Measurements from ENCODE around the gene TMEM196. TPM values are rescaled to one million over a fixed set of nuclear protein-coding genes. Genes with fewer than 3 reads are reported as not detected.
A peak's percentile ranks its signal among the peaks of the same experiment; 100 is the strongest.

The TMEM196 gene
- not detected for total RNA-seq

DNA sequence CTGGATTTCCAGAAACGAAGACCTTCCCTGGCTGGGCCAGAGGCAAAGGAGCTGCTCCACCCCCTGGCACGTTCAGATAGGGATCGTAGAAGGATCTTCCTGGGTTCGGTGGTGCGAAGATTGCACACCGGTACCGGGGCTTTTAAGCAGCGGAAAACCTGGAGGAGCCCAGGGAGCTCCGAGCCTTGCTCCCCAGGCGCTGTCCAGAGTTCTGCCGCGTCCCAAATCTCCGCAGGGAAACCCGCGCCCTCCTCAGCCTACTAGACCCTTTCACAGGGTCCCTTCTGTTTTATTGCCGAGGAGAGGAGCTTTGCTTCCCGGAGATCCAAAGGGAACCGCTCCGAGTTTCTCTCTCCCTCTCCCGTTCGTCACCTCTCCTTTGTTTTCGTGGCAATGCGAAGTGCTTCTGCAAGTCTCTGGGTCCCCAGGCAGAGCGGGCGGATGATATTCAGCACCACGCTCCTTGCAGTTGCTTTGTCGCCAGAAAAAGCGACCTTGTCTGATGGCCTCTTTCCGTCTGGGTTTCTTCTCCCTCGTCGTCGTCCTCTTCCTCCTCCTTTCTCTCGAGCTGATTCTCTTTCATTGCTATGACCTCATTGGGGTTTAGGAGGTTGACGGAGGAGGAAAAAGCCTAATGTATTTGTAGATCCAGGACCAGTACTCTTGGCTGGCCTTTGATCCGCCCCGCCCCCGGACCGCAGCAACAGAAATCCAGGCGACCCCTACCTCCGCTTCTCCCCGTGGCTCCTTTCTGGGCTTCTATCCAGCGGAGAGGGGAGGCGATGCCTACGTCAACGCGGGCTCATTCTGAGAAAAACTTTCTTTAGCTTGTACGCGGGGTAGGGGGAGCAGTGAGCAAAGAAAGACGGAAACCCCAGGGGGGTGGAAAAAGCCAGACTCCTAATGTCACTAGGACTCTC, at the start of gene TMEM196:
TSS of gene TMEM196 (minus strand) at position 777 of the 920 bp plus-strand sequence. CDS start 921 bp downstream, outside the sequence.
- DNase-seq: no peak

DNA sequence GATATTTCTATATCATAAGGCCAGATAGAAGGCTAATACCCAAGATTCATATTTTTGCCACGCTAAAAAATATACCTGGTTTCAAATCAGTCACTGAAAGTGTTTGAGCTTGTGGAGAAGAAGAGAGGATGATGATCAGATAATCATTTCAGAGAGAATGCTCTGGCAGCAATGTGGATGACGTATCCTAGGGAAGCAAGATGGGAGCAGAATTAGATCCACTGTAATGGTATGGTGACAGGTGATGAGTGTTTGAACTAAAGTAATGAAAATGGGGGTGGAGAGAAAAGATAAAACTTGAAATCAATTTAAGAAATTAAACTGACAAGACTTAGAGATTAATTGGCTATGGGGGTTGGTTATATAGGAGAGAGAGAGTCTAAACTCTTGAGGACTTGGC, 42.7 kb upstream of the TMEM196 start:
- no peak for DNase-seq

DNA sequence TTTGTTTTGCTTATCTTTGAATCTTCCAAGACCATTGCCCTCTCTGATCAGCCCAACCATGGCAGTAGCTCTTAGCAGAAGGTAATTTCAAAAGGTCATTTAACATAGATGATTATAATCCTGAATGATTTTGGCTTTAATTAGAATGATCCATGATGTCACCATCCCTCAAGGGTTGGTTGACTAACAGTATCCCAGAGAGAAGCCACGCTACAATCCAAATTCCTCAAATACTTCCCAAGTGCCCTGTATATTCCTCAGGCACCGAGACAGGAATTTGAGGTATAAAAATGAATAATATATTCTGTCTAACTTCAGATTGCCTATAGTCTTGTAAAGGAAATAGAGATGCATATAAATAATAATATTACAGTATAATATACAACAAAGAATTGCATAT, 42.1 kb upstream of the TMEM196 start:
- DNase-seq: no peak

DNA sequence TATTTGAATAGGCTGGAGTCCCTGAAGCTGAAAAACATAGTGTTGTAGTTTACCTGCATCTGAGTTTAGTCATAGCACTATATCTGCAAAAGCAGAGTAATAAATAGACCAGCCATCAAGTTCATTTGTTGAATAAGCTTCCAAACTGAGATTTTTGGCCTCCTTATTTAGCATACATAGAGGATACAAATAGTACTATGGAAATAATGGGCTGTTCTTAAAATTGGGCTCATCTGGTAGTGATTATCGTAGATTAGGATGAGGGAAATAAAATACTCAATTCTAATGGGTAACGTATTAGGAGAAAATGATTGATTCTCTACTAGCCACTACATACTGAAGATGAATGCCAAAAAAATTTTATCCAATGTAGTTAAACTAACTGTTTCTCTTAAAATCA, 41.4 kb upstream of the TMEM196 start:
- DNase-seq: no peak

DNA sequence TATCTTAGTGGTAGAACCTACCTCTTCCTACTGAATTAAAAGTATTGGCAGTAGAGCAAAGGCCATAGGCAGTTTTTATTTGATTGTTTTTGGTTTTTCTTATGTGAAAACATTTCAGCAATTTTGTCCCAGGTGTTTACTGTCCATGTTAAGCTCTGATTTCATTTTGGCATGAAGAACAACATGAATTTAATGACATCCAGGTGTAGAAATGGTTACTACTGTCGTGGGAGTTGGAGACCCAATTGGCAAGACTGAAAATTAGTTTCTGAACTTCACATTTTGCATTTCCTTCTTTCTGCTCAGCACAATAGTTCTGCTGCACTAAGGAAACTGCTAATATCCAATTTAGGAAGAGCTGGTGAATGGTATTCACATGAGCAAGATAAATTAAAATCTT, 38.0 kb upstream of the TMEM196 start:
- DNase-seq: no peak

DNA sequence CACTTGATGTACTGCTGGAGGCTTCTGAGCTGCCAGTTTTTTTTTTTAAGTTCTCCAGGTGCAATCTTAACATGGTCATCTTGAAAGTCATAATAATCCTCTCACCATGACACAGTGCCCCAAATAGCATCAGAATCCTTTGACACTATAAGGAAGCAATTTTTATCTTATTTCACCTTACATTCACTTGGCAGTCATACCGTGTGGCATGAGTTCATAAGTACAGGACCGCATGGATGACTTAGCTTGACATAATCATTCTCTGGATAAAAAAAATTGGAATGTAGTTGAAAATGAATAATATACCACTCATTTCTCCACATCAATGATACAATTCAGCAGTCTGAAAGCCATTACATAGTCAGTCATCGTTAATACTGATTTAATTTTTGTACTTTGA, 25.6 kb upstream of the TMEM196 start:
- no peak for DNase-seq

DNA sequence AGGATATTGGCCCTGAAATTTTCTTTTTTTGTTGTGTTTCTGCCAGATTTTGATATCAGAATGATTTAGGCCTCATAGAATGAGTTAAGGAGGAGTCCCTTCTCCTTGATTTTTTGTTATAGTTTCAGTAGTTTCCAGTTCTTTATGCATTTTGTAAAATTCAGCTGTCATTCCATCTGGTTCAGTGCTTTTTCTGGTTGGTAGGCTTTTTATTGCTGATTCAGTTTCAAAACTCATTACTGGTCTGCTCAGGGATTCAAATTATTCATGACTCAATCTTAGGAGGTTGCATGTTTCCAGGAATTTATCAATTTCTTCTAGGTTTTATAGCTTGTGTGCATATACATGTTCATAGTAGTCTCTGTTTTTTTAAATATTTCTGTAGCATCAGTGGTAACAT, 10.1 kb upstream of the TMEM196 start:
- DNase-seq: no peak

DNA sequence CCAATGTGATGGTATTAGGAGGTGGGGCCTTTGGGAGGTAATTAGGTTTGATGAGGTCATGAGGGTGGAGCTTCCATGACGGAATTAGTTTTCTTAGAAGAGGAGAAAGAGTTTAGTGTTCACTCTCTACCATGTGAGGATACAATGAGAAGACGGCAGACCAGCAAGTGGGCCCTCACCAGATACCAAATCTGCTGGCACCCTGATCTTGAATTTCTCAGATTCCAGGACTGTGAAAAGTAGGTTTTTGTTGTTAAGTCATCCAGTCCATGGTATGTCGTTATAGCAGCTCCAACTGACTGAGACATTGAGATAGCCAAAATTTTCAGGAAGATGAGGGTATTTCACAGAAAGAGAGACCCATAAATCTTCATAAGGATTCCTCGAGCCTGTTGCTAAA, 3.6 kb upstream of the TMEM196 start:
- DNase-seq: no peak

DNA sequence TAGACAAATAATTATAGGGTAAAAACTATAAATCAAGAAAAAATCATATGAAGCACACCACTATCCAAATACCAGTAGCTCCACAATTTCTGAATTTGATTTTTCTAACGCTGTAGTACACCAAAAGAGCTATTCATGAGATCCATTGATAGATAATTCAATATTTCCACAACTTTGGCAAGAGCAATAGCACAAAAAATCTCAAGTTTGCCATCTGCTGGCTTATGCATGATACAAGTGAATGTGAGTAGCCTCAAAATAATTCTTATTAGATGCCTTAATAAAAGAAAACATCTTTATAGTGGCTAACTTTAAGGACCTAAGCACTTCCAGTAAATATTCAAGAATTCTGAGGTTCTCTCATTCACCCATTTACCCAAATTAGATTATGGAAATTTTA, 2.2 kb upstream of the TMEM196 start:
- no peak for DNase-seq

DNA sequence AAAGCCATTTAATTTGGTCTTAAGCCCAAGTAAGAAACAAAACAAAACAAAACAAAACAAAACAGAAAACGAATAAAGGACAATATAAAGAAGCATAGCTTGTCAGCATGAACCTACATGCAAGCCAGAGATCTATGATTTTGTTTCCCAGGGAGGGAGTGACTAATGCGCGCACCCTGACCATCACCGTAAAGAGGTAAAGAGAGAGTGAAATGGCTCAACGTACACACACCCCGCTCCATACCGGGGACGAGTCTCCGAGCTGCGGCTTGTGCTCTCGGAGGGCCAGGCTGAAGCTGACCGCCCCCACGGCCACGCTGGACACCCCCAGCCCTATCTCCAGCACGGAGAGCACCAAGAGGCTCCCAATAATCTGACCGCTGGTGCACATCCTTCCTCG, 1.1 kb downstream of the TMEM196 start:
- DNase-seq: no peak

DNA sequence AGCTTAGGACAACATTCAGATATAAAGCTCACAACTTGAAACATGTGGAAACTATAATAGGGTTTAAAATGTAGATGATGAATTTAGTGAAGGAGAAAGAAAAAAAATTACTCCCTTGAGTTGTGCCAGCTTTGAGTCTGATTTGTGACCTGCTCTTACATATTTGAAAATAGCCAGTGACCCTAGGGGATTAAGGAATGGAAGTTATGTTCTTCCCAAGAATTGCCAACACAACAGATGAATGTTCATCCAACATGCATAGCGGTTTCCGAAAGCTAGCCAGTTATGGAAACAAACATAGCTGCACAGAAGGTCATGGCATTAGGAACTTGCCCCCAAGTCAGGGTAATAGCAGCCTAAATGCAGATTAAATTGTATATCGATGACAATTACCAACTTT, 10.8 kb downstream of the TMEM196 start:
- no peak for DNase-seq

DNA sequence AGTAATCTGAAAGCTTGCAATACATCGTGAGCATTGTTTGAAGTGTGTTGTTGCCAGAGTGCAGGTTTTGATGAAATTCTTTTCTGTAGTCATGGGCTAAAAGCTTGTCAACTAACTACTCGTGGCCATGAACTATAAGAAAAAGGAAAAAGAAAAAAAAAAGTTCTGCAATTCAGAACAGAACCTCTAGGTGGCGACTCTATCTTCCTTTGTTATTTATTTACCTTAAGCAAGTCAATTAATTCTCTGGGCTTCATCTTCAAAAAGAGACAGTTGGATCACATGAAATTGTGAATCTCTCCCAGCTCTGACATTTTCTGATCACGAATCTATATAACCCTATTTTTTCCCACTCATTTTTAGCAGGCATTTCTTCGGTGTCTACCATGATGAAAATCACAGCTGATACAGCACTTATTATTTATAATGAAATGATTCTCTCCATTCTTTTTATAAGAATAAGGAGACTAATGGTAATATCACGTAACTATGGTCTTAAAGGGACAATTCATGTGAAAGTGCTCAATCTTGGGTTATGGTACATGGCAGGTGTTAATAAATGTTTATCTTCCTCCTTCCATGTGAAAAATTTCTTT, 18.8 kb downstream of the TMEM196 start:
- DNase-seq: no peak

DNA sequence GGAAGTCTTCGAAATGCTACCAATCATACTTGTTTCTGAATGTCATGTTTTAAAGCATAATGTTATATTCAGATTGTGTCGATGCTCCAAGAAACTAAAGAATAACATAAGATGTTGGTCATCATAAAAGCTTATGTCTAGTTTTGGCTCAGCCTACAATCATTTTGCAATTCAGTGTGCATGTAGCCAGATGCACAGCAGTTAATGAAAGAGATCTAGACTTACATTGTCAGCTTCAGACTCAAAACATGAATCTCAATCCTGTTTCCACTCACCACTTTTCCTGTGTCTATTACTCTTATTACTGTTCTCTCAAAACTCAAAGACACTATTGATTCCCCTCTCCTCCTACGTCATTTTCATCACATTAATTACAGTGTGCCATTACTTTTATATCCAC, 21.4 kb downstream of the TMEM196 start:
- DNase-seq: no peak

DNA sequence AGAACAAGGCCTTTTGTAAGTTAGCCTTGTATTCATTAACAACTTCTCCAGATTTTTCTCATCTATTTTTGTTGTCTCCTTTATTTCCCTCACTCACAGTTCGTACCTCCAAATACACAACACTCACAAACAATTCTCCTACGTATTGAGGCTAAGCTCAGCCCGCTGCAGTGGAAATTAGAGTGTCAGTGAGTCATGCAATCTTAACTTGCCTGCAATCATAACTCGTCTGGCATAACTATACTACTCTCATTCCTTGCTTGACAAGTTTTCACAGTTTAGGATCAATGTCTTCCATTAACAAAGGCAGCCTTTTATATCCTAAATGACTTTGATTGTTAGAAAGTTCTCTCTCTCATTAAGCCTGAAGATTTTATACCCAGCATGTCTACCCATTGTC, 23.8 kb downstream of the TMEM196 start:
- no peak for DNase-seq

DNA sequence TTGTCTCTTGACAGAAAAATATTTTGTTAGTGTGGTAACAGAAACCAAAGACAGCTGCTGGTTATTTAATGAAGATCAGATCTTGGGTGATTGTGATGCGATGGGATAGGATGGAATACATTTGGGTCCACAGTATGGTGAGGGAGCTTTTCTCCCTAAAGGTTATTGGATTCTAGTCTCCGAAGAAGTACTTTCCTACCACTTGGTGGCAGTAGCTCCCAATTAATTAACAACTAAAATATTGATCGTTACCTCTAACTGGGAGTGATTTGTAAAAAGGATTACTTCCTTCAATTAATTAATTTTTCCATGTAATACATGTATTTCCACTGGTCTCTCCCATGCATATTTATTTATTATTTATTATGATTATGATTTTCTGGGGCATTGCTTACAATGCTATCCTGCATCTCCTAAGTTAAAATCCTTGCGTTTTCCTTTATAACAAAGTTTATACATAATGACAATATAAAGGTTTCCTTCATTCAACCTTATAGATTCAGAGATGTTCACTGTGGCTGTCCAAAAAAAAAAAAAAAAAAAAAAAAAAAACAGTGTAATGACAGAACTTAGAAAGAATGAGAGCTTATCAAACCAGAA, 25.6 kb downstream of the TMEM196 start:
- DNase-seq: no peak

DNA sequence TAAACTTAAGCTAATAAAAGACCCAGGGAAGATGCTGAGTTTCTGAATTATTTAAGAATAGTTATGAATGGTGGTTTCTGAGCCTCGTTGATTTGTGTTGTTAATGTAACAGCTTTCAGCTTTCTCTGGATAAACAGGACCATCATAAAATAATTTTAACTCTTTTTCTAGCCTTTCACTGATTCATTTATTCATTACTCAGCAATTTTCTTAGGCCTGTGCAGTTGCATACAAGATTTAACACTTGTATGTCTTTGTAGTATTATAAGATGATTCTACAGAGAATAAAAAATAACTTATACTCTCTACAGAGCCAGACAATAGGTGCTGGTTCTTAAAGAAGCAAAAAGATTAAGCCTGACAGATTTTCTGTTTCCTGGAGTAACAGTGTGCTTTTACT, 29.3 kb downstream of the TMEM196 start:
- no peak for DNase-seq

DNA sequence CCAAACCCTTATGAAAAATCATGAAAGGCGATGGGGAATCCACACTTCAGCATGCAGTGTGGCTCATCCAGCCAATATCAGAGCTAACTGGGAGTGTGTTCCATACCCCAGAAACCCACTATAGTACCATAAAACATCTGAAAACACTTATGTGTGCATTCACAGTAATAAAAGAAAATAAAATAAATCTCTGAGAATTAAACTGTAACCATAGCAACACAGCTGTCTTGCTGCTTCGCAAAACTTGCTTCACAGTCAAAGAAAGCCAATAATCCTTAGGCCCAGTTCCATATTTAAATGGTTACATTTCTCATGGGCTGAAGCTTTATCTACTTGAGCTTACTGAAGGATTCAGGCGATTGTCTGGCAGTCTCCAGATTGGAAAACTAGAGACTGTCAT, 44.7 kb downstream of the TMEM196 start:
- DNase-seq: no peak

DNA sequence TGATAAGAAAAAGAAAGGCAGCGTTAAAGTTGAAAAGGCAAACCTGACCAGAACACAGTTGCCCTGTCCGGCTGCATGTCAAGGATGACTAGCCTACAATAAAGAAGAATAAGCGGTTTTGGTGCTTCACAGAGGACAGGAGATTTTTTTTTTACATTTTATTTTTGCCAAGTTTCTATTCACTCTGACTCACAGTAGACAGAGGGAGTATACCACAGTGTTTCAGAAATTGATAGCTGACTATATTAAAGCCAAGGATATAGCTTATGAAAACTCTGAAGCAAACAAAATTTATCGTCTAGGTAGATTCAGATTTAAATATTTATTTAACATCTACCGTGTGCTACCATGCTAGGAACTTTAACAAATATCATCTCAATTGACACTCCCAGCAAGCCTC, 47.6 kb downstream of the TMEM196 start:
- DNase-seq: no peak

DNA sequence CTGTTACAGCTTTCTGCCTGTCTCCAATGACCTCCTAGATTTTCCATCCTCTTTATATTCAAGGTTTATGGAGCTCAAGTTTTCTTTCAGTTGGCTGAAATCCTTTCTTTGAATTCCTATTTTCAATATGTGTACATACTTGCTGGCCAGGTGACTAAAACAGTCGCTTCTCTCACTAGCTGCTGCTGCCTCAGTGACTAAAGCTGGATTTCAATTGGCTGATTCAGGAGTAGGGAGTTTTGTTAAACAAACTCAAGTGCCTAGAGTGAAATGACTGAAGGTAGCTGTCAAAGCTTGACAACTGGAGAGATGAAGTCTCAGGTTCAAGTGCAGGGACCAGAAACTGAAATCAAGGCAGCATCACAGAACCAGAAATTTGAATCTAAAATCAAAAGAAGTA, 57.9 kb downstream of the TMEM196 start:
- DNase-seq: no peak

DNA sequence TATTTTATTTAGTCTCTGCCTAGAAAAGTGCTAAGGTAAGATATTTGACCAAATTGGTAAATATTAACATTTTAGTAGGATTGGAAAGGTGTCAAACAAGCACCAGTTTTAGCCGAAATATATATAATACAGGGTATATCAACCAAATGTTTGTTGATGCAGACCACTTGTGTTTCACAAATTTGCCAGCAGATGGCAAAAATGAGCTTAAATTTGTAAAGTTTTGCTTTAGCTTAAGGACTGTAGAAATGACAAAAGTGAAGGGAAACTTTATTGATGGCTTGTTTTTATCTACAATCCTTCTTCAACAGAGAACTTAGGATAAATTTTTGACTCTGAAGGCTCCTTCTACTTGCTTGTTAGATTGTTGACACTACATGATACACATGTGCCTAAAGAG, 59.7 kb downstream of the TMEM196 start:
- peak; percentile 35 for DNase-seq

DNA sequence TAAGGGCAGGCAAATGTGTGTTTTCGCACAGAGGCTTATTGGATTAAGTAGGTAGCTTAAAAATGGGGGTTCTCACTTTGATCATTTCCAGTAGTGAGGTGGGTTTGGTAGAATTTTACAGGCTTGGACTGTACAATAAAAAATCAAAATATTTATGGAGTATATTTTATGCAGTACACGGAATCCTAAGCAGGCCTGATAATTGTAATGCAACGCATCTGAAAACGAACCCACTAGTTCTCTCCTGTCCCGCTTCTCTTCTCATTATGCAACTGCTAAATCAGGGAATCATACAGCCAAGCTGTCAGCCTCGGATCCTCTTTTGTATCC, 64.2 kb downstream of the TMEM196 start:
- DNase-seq: no peak

DNA sequence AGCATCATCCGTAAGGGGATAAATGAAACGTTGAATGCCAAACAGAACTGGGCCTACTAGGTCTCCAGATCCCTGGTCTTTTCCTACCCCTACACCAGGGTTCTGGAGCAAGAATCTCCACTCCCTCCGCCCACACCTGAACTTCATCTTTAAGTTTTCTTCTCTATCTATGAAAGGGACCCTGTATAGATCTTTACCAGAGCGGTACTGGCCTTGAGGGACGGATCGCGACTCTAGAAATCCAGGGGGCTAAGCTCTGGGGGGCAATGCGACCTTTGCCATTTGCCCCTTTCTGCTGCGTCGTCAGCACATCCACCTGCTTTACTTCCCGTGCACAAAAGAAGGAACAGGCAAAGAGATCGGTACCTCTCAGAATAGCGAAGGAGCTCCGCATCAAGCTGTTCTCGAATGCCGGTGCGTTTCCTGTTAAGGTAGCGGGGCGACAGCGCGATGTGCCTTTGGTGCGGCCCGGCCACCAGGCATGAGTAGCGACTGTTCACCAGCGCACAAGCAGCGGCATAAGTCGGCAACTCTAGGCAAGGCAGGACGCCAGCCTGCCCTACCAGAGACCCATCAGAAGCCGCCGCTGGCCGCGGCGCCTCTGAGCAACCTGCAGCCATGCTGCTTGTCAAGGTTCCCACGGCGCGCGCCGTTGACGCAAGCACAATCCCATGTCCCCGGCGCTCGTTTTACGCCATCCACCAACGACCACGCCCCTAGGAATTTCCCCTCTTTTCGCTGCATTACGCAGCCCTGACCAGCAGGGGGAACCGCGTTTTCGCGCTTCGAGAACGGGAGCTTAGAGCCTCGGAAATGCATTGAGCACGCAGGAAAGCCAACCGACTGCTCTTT, 64.8 kb downstream of the TMEM196 start, which contains the start of gene POLR1F:
TSS of gene POLR1F (minus strand) at position 641 of the 852 bp plus-strand sequence. CDS start at position 620, 21 bp downstream.
- DNase-seq: peak; percentile 90

DNA sequence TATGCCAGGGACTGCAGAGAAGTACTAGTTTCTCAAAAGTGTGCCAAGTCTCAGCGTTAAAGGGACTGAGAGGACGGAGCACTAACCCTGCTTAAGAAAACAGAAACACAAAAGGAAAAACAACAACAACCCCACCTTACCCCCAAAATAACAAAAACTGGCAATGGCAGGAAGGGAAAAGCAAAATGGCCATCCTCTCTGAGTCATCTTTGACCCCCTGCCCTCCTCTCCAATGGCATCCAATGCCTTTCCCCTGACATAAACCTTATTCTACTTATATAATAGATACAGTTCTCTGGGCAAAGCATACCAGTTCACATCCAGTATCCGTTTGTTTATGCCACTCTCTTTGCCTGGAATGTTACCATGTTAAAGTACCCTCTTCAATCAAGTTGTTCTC, 66.2 kb downstream of the TMEM196 start:
- DNase-seq: no peak
